Lower lobe of right lung (tissue), 2 donors: ENCODE results near the gene MTCL1. TPM values are rescaled to one million over a fixed set of nuclear protein-coding genes. Genes with fewer than 3 reads are reported as not detected.

Experiments used
- ATAC-seq, 2 donors: fragments of 200-7000 bp; cut with Tn5 transposase; one replicate each; pipeline ENCODE4 v1.9.1; 2020 to 2022; ENCODE audit warnings: mild to moderate bottlenecking in 2 of 2, moderate library complexity in 2 of 2
- DNase-seq: peaks from one replicate; pipeline ENCODE4 v3.0.0-alpha.2; 2020
- H3K27ac ChIP-seq: fragments of 200-600 bp; one replicate; pipeline ENCODE4 v1.8.0; 2022
- H3K27me3 ChIP-seq: fragments of 200-600 bp; one replicate; pipeline ENCODE4 v1.8.0; 2022; ENCODE audit warnings: low read depth
- H3K36me3 ChIP-seq: fragments of 200-600 bp; one replicate; pipeline ENCODE4 v1.8.0; 2022; ENCODE audit warnings: mild to moderate bottlenecking
- H3K4me1 ChIP-seq: fragments of 200-600 bp; one replicate; pipeline ENCODE4 v1.8.0; 2022
- H3K4me3 ChIP-seq: fragments of 200-600 bp; one replicate; pipeline ENCODE4 v1.8.0; 2022; ENCODE audit warnings: mild to moderate bottlenecking
- H3K9me3 ChIP-seq: fragments of 200-600 bp; one replicate; pipeline ENCODE4 v1.8.0; 2022
- CTCF ChIP-seq: fragments of 200-600 bp; IDR thresholded peaks from one replicate; pipeline ENCODE4 v1.8.0; 2022; ENCODE audit warnings: antibody characterized with exemption, mild to moderate bottlenecking
- intact Hi-C: fragments of 100-400 bp; cut with DNase I; formaldehyde crosslinking; loops from one replicate; pipeline ENCODE4 v1.11.0; 2022
- total RNA-seq: library from RNA; stranded (reverse); fragmentation: NEBNext Ultra II Directional; extraction: Animal tissue kit (Norgen Biotek cat#: 25700); gene quantifications from one replicate; pipeline ENCODE4 v1.2.1, GENCODE V29; 2021
- donor health status: DM: no; HTN: yes; CAD: no; lungs with severe emphysema.

The MTCL1 gene
- total RNA-seq, 1 donor from 2014 or later, result 7.9 TPM

- no peak overlapping the region for H3K4me3 ChIP-seq
- no peaks in the 10 kb centered on the region for H3K27me3 ChIP-seq
- DNase-seq, result no peak
- intact Hi-C loops, result no loop called here
- H3K4me1 ChIP-seq, result peaks cover 4% of the 10 kb centered on the region
- no peak for ATAC-seq
- H3K27ac ChIP-seq, result no peak overlapping the region
- no peaks in the 10 kb centered on the region for H3K36me3 ChIP-seq
- H3K9me3 ChIP-seq, result no peaks in the 10 kb centered on the region
- TF ChIP-seq CTCF, result no peak
Observed at GRCh38 chr18:8726281-8726680, 20.9 kb downstream of the MTCL1 start.

- TF ChIP-seq CTCF, result no peak
- DNase-seq (no peak), ATAC-seq (no peak)
- H3K9me3 ChIP-seq, result no peaks in the 10 kb centered on the region
- intact Hi-C loops, result no loop called here
- H3K27me3 ChIP-seq, result no peaks in the 10 kb centered on the region
- peaks cover 4% of the 10 kb centered on the region for H3K4me1 ChIP-seq
- no peak overlapping the region for H3K27ac ChIP-seq
- H3K36me3 ChIP-seq, result no peaks in the 10 kb centered on the region
- H3K4me3 ChIP-seq, result no peak overlapping the region
Observed at GRCh38 chr18:8726963-8727705, 21.8 kb downstream of the MTCL1 start.

GRCh38 chr18:8730080-8730827 lies 24.9 kb downstream of the MTCL1 start:
- no peak for TF ChIP-seq CTCF
- Histone ChIP-seq H3K27me3 (no peaks in the 10 kb centered on the region), H3K27ac (peak overlapping the region; percentile 37), H3K4me1 (peaks cover 4% of the 10 kb centered on the region), H3K4me3 (no peak overlapping the region), H3K9me3 (no peaks in the 10 kb centered on the region), H3K36me3 (no peaks in the 10 kb centered on the region)
- DNase-seq (peak; percentile 70), ATAC-seq (peak; percentile 91 to 95)
- intact Hi-C loops, result no loop called here

GRCh38 chr18:8732442-8733360 lies 27.3 kb downstream of the MTCL1 start:
- TF ChIP-seq CTCF, result no peak
- intact Hi-C loops, result no loop called here
- Histone ChIP-seq H3K27me3 (no peaks in the 10 kb centered on the region), H3K9me3 (no peaks in the 10 kb centered on the region), H3K4me1 (peaks cover 4% of the 10 kb centered on the region), H3K36me3 (no peaks in the 10 kb centered on the region), H3K4me3 (no peak overlapping the region), H3K27ac (no peak overlapping the region)
- ATAC-seq (peak in 1 of 2 donors; percentile 15), DNase-seq (no peak)

GRCh38 chr18:8734496-8734895 lies 29.1 kb downstream of the MTCL1 start:
- ATAC-seq, result no peak

More at GRCh38 chr18:8734496-8734895, 29.1 kb downstream of the MTCL1 start:
- Histone ChIP-seq H3K9me3 (no peaks in the 10 kb centered on the region), H3K4me3 (no peak overlapping the region), H3K36me3 (no peaks in the 10 kb centered on the region), H3K27me3 (no peaks in the 10 kb centered on the region), H3K27ac (no peak overlapping the region), H3K4me1 (peaks cover 4% of the 10 kb centered on the region)
- intact Hi-C loops, result no loop called here
- no peak for DNase-seq
- TF ChIP-seq CTCF, result no peak
